GF-D8 (cell line): Measurements from ENCODE around the gene RBM34.

Source experiments
- DNase-seq: peaks from one replicate; lab custom pipeline; 2025; lab: John Stamatoyannopoulos, UW

Gene RBM34

DNA sequence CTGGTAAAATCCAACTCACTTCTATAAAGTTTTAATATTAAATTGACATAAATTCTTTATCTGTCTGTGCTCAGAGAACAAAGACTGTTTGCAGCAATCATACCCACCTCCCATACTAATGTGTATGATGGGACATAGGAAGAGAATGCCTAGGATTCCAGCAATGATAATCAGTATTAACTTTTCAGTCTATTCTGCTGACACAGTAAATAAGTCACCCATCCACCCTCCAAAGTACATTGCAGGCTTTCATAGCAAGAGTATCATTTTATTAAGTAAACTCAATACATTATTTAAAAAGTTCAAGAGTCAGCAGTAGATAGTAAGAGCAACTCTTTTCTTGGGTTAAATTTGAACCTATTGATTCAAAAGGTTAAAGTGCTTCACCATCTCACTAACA, 8.8 kb downstream of the RBM34 start:
- DNase-seq, result no peak

DNA sequence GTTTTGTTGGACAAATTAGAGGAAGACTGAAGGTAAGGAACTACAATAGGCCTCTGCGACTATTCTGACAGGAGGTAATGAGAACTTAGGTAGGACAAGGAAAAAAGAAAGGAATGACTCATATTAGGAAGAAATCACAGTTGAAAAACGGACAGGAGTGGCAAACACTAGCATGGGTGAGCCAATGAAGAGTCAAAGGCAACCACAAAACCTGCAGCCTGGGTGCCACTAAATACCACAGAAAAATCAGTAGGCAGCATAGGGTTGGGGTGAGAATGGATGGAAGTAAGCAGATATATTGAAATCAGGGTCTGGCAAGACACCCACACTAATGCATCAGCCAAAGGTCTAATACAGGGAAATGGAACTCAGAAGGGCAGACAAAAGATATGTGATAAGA, 10.0 kb downstream of the RBM34 start:
- DNase-seq, result no peak

DNA sequence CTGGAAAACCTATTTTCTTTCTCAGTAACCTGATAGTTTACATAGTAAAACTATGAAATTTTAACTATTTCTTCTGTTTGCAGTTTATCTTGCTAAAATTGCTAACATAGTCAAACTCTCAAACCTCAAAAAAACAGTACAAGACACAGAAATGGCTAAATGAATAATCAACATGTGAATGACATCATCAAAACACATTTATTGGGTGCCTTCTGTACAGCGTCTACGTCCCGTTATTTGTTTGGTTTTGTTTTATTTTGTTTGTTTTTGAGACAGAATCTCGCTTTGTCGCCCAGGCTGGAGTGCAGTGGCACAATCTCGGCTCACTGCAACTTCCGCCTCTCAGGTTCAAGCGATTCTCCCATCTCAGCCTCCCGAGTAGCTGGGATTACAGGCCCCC, 11.2 kb downstream of the RBM34 start:
- no peak for DNase-seq

DNA sequence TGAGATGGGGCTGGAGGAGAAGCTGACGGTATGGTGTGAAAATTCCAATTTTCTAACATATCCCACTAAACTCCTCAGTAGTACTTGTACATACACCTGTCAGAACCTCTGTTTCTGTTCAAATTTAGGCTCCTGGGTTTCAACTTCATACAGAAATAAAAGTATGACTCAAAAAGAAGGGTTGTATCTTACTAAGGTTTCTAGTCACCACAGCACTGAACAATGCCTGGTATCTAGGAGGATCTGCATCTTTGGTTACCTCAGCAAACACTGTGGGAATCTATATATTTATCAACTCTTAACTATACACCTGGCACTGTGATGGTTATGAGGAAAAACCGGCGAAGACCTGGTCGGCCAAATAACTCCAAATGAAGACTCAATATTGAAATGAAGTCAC, 13.8 kb downstream of the RBM34 start:
- no peak for DNase-seq

DNA sequence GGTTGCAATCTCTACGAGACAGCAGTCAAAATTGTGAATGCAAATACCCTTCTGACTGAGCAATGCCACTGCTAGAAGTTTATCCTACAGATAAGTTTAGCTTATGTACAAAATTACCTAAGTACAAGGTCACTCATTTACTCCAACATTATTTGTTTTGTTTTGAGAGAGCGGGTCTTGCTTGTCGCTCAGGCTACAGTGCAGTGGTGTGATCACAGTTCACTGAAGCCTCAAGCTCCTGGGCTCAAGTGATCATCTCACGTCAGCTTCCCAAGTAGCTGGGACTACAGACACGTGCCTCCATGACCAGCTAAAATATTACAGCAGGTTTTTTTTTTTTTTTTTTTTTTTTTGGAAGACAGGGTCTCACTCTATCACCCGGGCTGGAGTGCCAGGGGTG, 15.4 kb downstream of the RBM34 start:
- no peak for DNase-seq

DNA sequence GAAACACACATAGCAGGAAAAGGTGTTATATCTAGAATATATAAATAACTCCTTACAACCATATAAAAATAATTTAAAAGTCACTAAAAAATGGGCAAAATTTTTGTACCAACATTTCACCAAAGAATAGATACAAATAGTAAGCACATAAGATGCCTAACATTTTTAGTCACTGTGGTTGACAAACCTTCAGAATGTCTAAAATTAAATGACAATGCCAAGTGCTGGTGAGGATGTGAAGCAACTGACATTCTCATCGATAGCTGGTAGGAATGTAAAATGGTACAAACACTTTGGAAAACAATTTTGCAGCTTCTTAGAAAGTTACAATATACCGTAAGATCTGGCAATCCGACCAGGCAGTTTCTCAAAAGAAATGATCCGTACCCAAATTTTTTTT, 18.1 kb downstream of the RBM34 start:
- DNase-seq, result no peak

DNA sequence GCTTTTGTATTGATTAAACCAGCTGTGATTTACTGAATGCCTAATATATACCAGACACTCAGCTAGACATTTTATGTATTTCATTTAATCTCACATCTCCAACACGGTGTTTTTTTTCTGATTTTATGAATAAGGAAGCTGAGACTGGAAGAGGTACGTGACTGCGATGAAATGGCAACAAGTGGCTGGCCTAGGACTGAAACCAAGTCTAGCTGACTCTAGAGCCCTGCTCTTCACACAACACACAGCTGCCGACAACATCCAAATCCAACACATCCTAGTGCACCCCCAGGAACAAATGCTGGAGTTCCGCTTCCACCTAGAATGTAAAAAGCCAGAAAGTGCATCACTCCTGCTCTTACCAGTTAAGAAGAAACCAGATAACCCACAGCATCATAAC, 21.7 kb downstream of the RBM34 start:
- no peak for DNase-seq

DNA sequence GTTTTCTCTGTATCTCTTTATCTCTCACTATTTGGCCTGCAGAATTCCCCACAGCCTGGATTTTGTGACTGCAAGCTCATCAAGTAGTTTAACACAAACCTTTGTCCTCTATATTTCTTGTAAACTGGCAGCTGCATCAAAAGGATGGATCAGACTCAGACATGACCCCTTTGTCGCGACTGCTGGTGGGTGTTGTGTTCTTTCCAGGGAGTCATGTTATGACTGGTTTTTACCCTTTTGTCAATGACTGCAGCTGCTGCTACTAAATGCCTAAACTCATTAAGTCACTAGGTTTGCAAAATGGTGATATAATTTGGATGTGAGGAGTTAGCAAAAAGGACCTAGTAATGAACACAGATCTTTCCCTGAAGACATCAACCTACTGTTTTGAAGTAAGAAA, 22.2 kb downstream of the RBM34 start:
- no peak for DNase-seq

DNA sequence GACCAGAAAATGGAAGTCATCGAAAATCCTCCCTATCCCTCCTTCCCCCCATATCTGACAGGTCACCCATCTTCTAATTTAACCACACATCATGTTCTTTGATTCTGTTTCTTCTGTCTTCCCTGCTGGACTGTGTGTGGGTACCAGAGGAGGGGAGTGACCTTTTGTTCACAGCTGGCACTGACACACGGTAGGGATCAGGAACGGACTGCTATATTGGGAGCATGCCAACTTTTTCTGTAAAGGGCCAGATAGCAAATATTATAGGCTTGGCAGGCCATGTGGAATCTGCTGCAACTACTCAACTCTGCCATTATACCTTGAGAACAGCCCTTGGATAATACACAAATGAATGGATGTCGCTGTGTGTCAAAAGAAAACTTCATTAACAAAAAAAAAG, 24.9 kb downstream of the RBM34 start:
- DNase-seq, result no peak

DNA sequence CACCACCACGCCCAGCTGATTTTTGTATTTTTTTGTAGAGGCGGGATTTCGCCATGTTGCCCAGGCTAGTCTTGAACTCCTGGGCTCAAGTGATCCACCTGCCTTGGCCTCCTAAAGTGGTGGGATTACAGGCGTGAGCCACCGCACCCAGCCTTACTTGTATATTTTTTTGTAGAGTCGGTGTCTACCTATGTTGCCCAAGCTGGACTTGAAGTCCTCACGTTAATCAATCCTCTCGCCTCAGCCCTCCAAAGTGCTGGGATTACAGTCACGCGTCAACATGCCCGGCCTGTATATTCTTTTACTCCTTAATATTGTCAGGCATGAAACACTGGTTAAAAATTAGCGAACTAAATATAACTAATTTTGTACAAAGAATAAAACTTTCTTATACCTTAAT, 26.9 kb downstream of the RBM34 start:
- DNase-seq, result no peak

DNA sequence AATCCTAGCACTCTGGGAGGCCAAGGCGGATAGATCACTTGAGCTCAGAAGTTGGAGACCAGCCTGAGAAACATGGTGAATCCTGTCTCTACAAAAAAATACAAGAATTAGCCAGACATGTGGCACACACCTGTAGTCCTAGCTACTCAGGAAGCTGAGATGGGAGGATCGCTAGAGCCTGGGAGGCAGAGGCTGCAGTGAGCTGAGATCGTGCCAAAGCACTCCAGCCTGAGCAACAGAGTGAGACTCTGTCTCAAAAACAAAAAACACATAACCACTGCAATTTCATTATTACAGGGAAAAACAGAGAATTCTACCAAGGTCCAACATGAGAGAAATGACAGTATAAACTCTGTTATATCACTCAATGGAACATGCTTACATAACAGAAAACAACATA, 28.0 kb downstream of the RBM34 start:
- DNase-seq, result no peak

DNA sequence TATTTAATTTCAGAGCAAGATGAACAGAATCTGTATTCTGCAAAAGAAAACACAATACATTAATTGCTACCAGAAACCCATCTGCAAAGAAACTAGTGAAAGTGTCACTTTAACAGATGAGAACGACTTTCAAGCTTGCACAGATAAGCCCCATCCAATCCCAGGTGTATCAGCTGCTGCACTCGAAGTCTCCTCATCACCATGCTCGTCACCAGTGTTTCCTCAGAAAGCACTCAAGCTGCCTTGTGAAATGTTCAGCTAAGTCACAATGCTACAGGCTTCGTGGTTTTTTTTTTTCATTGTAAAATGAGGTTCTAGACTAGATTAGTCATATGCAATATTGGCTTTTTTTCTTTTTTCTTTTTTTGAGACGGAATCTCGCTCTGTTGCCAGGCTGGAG, 29.1 kb downstream of the RBM34 start:
- no peak for DNase-seq

DNA sequence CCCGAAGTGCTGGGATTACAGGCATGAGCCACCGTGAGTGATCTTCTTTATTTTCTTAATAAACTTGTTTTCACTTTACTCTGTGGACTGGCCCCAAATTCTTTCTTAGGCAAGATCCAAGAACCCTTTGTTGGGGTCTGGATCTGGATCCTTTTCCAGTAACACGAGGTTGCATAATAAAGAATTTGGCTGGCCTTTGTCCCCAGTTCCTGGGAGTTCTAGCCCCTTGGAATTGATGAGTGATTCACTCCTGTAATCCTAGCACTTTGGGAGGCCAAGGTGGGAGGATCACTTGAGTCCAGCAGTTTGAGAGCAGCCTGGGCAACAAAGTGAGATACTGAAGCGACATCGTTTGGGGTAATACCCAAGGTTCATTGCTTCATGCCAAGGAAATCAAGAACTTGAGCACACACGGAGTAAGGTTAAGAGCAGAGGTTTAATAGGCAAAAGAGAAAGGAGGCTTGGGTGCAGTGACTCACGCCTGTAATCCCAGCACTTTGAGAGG, 30.2 kb downstream of the RBM34 start:
- DNase-seq, result no peak

DNA sequence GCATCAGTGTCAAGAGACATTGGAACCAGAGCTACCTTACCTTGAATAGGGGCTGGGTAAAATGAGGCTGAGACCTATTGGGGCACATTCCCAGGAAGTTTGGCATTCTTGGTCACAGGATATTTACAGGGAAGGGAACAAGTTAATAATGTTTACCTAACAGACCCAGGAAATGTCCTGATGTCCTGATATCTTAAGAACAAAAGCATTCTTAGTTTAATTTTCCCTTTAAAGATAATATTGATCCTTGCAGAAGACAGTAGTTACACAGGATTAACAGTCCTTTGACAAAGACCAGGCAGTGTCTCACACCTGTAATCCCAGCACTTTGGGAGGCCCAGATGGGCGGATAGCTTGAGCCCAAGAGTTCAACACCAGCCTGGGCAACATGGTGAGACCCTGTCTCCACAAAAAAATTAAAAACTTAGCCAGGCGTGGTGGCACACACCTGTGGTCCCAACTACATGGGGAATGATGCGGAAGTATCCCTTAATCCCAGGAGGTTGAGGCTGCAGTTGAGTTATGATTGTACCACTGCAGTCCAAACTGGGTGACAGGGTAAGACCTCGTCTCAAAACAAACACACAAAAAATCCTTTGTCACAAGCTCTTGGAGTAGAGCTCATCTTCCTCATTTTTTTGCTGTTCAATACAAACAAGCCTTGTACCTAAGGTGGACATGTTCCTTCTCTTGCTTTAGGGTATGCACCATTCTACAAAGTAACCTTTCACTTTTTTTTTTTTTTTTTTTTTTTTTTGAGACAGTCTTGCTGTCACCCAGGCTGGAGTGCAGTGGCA, 31.1 kb downstream of the RBM34 start:
- no peak for DNase-seq

DNA sequence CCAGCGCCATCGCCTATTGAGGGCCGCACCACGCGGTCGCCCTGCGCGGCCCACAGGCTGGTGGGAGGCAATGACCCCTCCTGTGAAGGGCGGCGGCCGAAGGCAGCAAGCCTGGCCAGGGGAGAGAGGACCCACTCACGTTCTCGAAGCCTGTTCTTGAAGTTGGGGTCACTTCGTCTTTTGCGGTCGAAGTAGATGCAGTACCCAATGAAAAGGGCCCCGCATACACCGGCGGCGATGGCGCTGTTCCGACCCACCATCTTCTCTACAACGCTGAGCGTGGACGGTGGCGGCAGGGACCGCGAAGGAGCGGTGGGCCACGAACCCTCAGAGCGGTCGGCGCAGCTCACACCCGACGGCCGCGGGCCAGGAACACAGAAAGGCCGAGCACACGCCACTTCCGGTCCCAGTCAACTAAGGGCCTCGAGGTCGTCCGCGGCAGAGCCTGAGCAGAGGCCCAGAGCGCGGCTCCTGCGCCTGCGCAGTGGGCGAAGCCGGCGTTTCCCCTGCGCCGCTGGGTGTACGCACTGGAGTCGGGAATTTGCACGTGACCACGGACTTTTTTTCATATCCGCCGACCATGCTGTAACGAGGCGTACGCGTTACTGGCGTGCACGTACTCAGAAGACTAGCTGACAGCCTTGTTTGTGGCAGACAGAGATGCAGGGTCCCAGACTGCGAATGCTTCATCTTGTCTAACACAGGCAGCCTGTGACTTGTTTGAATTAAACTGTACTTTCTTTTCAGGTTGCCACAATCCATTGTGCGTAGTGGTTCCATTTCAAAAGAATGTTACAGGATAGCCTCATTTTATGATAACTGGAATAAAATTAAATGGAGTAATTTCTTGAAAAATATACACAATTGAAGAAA, 32.4 kb downstream of the RBM34 start, which contains the start of gene TOMM20:
Gene TOMM20 (minus strand): TSS at position 382 of the 873 bp plus-strand sequence. CDS start 122 bp downstream, at position 260.
- peak; percentile 96 for DNase-seq

DNA sequence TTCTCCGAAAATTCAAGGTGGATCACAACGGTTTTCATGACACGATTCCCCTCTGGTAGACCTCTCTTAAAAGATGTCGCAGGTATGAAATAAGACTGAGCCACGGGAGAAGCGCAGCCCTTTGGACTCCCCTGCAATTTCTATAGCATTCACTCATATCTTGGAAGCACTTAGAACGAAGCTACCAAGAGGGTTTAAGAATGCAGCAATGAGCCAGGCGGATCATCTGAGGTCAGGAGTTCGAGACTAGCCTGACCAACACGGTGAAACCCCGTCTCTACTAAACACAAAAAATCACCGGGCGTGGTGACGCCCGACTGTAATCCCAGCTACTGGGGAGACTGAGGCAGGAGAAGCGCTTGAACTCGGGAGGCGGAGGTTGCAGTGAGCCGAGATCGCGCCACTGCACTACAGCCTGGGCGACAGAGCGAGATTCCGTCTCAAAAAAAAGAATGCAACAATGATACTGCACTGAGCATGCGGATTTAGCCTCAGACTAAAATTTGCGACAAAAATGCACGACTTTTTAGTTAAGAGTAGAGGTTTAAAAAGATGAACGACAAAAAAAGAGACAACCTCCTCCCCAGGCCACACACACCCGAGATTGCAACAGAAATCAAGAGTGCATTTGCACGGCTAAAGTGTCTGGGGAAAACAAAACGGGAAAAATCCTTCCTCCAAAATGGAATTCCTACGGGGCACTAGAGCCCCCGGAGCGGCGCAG, 33.2 kb downstream of the RBM34 start:
- DNase-seq, result no peak

DNA sequence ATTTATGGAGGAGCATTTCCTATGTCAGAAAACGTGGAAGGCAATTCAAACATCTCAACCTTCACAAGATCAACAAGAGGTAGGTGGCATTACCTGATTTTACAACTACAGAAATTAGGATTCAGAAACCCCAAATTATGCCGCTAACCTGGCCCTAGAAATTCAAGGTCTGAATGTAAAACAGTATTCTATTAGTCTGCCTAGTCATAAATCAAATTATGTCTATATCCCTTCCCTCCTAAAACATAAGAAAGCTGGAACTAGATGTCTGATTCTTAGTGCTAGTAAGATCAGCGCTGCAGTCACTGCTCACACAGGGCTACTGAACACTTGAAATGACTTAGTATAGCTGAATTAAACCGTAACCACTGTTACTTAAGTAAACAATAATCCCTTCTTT, 33.8 kb downstream of the RBM34 start:
- no peak for DNase-seq

DNA sequence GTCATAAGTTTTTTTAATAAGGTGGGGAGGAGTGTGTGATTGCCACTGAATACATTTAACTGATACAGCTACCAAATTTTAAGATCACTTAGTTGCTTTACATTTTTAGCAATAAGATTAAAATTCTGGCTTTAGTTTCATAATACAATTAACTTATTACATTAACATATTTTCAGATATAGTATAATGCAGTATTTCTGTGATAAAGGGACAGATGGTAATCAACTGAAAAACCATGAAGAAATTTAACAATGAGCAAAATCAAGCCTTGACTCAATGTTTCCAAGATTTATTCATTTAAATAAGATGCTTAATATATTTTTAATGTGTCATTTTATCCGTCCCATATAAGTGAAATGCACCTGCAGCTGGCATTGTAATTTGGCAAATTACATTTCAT, 36.4 kb downstream of the RBM34 start:
- no peak for DNase-seq

DNA sequence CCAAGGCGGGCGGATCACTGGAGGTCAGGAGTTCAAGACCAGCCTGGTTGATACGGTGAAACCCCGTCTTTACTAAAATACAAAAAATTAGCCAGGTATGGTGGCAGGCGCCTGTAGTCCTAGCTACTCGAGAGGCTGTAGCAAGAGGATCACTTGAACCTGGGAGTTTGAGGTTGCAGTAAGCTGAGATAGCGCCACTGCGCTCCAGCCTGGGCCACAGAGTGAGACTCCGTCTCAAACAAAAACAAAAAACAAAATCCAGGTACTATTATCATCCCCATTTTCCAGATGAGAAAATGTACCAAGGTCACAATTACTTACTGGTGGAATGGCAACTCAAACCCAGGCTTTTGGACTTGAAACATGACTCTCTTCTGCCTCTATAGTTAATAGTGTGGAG, 36.9 kb downstream of the RBM34 start:
- DNase-seq, result no peak

DNA sequence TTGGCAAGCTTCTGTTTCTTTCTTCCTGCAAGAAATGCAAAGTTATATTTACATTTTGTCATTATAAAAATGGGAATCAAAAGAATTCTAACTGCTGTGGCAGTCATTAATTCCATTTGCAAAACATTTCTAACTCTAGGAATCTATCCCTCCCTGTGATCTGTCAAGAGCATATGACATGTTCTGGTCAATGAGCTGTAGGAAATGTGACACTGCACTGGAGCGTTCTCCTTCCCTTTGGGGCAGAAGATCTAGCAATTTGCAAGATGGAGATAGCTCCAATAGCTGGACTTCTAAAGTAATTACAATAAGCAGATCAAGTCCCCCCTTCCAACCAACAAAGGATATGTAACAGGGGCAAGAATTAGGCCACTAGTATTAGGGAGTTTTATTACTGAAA, 38.7 kb downstream of the RBM34 start:
- DNase-seq, result no peak

DNA sequence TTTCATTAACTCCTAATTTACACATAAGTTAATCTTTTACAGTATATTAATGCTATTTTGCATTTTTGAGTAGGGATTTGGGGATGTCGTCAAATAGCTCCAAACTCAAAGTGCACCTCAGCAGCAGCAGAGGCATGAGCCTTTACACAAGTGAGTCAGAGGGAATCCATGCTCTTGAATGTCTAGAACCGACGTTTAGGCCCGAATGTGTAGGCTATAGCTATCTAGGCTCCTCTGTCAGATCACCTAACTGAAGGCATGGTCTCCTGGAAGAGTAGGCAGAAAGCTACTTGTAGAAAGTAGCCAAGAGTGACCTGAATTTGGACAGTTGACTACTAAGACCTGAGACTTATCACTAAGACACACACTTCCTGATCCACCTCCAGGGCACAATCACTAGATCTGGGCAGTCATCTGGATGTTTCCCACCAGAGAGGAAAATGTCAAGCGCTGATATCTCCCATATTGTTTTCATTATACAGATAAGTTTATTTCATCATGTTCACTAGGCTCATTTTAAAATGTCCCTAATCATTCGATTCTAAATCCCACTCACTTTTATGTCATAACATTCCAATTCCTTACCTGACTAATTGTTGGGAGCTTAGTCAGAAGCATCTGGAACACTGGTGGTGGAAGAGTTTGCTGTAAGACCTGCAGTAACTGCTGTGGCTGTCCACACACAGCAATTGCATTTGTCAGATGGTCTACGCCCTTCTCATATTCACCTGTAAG, 47.7 kb downstream of the RBM34 start:
- no peak for DNase-seq
